GM18861 (cell line): ENCODE results near the gene PRSS53.
A peak's percentile ranks its signal among the peaks of the same experiment; 100 is the strongest.
"Not testable (repeated sequence)": the region's sequence is repeated elsewhere in the genome, so short reads cannot be mapped to it uniquely, and the experiment has no call there.

ENCODE experiments used
- ATAC-seq: cut with Tn5 transposase; IDR thresholded peaks from one replicate; pipeline ENCODE4 v1.9.1; 2021; ENCODE audit not compliant: unreplicated experiment

The PRSS53 gene

DNA sequence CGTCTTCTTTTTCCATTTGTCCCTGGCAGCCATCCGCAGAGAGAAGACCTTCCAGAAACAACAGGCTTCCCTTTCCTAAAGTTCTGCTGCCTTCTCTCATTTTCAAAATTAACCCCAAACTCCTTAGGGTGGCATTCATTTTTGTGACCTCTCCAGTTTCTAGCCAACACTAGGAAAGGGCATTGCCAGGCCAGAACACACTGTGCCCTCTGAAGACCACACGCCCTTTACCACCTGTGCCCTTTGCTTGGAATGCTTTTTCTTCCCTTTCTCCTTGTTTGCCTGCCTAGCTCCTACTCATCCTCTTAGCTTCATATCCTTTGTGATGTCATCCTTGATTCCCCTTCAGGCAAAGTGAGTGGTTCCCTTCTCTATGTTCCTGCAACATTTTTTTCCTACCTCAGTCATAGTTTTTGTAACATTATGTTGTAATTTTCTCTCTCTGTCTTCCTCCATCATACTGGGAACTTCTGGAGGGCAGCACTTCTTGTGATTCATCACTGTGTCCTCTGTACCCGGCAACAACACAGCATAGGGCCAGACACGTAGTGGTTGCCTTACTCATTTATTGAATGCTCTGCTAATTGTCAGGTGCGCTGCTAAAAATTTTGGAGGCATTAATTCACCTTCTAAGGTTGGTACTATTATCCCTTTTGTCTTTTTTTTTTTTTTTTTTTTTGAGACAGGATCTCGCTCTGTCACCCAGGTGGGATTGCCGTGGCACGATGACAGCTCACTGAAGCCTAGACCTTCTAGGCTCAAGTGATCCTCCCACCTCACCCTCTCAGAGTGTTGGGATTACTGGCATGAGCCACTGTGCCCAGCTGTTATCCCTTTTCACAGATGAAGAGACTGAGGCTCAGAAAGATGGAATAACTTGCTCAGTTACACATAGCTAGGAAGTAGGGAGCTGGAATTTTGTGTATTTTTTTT is 29.7 kb upstream of the PRSS53 start:
- ATAC-seq = no peak

DNA sequence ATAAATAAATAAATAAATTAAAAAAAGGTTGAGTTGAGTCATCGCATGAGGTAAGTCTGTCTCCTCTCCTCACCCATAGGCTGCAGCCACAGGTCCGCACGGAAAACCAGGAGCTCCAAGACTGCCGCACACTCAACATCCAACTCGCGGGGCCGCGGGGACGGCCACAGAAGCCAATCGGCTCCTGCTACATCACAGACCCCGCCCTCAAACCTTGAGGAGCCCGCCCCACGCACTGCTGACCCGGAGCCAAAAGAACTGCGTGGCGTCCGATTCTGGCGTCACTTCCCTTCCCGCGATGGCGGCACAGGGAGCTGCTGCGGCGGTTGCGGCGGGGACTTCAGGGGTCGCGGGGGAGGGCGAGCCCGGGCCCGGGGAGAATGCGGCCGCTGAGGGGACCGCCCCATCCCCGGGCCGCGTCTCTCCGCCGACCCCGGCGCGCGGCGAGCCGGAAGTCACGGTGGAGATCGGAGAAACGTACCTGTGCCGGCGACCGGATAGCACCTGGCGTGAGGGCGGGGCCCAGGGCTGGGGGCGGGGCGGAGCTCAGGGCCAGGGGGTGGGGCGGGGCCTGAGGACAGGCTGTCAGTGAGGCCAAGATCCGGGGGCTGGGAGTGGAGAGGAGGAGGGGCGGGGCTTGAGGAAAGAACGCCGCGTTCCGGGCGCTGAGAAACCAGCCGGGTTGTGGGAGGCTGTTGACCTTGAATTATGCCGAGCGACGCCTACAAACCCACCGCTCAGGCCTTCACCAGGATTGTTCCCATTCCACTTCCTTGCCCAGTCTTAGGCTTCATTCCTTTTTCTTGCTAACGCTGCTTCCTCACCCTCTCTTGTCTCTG is 28.9 kb upstream of the PRSS53 start, which contains the start of gene KAT8:
KAT8 (plus strand) TSS at position 281 of the 839 bp plus-strand sequence; CDS start at position 299, 18 bp downstream.
- ATAC-seq = peak; percentile 74

DNA sequence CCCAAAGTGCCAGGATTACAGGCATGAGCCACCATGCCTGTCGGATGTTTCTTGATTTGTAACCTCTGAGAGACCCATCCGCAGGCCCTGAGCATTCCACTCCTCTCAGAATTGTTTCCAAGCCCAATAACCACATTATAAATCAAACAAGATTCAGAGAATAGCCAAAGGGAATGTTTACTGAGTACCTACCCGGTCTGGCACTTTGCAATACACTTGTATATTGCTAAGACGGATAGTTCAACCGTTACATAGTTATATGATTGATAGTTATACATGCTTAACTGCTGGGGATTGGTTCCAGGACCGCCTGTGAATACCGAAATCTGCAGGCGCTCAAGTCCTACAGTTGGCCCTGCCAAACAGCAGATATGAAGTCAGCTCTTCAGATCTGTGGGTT is 25.7 kb upstream of the PRSS53 start:
- no peak for ATAC-seq

DNA sequence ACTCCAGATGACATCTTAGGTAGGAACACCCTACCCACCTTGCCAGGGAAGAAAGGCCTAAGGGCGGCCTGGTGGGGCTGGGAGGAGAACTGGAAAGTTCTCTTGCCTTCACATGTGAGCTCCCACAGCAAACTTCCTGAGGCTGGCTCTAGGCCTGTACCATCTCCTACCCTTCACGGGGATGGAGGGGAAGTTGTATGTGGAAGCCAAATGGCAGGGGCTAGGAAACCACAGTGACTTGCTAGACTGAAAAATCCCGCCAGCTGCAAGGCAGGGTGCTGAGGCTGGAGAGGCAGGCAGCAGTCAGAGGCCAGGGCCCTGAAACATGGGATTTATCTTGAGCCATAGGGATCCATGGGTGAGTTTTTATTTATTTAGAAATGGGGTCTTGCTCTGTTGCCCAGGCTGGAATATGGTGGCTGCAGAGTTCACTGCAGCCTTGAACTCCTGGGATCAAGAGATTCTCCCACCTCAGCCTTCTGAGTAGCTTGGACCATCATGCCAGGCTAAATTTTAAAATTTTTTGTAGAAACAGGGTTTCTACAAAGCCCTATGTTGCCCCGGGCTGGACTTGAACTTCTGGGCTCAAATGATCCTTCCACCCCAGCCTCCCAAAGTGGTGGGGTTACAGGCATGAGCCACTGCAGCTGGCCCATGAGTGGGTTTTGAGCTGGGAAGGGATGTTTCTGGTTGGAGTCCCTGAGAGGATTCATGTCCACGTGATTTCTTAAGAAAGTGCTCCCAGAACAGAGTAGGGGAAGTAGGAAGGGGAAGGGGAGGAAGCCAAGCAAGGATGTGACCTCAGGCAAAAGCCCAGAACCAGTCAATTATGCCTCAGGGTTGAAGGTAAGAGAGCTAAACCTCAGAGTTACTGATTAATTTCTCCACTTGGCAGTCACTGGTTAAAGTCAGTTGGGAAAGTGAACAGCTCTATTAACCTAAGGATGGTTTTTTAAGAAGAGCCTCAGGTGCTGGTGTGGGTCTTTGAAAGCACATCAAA is 24.7 kb upstream of the PRSS53 start:
- ATAC-seq = peak; percentile 30

DNA sequence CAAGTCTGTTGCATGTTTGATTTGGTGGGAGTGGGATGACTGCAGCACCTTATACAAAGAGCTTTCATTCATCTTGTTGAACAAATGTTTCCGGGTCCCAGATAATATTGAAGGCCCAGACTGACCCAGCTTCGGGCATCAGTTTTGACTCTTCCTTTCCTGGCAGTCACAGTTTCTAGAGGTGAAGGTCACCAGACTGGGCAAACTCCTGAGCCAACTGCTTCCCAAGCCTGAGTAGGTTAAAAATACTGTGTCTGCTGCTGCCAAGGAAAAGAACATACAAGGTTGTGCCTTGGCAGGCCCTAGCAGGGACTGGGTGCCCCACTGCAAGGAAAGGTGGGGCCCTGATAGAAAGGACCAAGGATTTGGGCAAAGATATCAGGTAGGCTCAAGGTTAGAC is 24.0 kb upstream of the PRSS53 start:
- no peak for ATAC-seq

DNA sequence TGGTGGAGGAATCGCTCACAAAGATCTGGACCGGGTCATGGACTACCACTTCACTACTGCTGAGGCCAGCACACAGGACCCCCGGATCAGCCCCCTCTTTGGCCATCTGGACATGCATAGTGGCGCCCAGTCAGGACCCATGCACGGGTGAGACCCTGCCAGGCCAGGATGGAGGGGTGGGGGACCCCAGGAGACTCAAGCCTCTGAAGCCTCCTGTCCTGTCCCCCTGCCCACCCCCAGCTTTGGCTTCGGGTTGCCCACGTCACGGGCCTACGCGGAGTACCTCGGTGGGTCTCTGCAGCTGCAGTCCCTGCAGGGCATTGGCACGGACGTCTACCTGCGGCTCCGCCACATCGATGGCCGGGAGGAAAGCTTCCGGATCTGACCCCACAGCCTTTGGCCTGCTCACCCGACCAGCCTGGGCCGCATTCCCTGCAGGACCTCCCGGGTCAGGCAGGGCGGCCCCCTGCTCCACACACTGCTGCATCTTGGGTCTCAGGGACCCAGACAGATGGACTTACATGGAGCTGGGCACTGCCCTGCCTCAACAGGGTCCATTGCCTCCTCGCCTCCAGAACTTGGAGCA is 23.2 kb upstream of the PRSS53 start:
- ATAC-seq = no peak

DNA sequence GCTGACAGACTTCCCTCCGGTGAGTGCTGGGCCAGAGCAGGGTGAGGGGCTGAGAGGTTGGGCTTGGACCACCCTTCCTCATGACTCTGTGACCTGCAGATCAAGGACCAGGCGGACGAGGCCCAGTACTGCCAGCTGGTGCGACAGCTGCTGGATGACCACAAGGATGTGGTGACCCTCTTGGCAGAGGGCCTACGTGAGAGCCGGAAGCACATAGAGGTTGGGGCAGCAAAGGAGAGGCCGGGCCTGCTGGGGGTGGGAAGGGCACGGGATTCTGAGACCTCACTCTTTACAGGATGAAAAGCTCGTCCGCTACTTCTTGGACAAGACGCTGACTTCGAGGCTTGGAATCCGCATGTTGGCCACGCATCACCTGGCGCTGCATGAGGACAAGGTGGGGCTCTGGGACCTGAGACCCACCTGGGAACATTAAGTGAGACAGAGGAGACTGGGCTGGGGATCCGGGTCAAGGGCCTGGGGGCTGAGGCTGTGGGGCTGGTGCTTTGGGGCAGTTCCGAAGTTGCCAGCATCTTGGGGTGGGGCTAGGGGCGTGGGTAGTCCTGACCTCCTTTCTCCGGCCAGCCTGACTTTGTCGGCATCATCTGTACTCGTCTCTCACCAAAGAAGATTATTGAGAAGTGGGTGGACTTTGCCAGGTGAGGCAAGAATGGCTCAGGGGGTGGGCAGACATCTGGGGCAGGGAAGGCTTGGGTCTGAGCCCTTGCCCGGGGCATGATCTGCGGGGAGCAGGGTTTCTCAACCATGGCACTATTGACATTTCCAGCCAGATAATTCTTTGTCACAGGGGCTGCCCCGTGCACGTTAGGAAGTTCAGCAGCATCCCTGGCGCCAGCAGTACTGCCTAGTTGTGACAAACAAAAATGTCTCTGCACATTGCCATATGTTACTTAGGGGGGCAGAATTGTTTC is 21.6 kb upstream of the PRSS53 start:
- no peak for ATAC-seq

DNA sequence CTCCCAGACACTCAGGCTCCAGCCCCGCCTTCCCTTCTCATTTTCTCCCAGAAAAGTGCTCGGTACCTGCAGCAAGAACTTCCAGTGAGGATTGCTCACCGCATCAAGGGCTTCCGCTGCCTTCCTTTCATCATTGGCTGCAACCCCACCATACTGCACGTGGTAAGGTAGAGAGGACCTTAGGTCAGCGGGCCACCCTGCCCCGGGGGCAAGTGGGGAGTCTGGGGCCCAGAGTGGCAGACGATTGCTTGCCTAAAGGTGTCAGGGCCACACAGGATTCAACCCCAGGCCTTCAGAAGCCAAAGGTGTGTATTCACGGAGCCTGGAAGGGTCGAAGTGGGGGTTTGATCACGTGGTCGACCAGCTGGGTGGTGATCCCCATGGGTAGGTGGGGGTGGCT is 20.9 kb upstream of the PRSS53 start:
- ATAC-seq = no peak

DNA sequence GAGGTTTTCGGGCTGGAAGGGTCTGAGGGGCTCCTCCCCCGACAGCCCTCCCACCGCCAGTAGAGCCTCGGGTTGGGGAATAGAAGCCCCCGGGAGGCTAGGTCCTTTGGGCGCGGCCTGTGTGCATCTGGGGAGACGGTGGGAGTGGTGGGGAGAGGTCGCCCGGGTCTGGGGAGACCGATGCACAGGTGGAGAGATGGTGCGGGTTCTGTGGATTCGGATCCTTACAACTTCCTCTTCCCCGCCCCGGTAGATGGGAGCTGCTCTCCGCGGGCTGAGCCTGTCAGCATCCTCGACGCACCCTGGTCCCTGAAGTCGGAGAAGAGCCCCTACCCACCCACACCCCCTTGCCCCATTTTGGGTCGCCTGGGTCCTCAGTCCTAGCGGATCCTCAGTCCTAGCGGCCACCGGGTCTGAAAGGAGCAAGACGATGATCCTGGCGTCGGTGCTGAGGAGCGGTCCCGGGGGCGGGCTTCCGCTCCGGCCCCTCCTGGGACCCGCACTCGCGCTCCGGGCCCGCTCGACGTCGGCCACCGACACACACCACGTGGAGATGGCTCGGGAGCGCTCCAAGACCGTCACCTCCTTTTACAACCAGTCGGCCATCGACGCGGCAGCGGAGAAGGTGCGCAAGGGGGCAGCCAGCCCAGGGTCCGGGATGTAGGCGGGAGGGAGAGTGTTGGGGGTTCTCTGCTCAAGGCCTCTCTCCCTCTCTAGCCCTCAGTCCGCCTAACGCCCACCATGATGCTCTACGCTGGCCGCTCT is 20.2 kb upstream of the PRSS53 start:
- no peak for ATAC-seq

DNA sequence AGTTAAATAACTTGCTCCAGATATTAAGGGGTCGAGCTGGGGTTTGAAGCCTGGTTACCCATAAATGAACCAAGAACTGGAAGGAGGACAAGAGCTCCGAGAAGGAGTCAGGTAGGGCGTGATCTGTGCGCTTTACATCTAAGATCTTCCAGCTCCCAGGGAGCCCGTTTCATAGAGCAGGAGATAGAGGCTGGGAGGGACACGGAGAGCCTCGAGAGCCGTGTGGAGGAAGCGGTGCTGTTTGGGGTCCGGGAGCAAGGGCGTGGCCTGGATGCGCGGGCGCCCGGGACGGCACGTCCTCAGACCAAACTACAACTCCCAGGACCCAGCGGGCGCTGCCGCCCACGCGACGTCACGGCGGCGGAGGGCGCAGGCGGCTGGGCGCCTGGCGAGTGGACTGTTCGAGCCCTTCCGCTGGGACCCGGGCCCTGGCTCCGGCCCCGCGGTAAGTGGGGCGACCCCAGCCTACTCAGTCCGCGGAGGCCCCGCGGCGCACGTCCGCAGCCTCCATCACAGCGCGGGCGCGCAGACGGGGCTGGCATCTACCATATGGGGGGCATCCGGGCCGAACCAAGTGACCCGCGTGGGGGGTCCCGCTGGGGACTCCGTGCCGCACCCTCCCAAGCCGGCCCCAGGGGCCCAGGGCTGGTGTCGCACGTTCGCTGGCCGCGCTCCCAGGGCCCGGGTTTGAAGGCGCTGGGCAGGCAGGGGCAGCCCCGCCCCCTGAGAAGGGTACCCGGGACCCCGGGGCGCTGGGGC is 19.5 kb upstream of the PRSS53 start, which contains the start of gene BCKDK:
BCKDK (plus strand) TSS at position 352 of the 759 bp plus-strand sequence. CDS start 838 bp downstream, outside the sequence.
- ATAC-seq = peak; percentile 70

DNA sequence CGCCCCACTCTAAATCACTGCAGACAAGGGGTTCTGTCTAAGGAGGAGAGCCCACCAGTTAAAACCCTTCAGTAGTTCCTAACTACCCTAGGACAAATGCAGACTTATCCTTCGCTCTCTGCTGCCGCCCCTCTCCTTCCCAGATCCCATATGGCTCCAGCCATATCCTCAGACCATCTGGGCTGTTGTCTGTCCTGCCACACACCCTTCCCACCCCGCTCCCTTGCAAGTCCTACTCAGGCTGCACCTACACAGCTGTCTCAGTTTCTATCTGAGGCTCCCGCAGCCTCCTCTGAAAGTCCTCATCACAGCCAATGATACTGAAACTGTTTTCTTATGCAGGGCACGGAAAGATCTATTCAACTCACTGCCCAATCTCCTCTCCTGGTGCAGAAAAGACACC is 18.7 kb upstream of the PRSS53 start:
- ATAC-seq = no peak

DNA sequence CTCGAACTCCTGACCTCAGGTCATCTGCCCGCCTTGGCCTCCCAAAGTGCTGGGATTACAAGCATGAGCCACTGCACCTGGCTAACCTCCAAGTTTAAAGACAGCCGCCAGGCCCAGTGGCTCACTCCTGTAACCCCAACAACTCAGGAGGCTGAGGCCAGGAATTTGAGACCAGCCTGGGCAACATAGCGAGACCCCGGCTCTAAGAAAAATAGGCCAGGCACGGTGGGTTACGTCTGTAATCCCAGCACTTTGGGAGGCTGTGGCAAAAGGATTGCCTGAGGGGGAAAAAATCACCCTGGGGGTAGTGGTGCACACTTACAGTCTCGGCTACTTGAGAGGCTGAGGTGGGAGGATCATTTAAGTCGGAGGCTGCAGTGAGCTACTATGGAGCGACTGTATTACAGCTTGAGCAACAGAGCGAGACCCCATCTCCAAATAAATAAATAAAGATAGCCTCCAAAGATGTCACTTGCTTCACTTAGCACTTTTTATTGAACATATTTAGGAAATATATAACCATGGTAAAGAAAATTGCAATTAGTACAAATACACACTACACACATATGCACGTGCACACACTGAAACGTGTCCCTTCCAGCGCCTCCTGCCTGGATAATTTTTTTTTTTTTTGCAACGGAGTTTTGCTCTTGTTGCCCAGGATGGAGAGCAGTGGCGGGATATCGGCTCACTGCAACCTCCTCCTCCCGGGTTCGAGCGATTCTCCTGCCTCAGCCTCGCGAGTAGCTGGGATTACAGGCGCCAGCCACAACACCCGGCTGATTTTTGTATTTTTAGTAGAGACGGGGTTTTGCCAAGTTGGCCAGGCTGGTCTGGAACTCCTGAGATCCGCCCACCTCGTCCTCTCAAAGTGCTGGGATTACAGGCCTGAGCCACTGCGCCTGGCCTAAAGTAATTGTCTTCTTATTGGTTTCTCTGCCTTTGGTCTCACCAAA is 18.0 kb upstream of the PRSS53 start:
- ATAC-seq = no peak

DNA sequence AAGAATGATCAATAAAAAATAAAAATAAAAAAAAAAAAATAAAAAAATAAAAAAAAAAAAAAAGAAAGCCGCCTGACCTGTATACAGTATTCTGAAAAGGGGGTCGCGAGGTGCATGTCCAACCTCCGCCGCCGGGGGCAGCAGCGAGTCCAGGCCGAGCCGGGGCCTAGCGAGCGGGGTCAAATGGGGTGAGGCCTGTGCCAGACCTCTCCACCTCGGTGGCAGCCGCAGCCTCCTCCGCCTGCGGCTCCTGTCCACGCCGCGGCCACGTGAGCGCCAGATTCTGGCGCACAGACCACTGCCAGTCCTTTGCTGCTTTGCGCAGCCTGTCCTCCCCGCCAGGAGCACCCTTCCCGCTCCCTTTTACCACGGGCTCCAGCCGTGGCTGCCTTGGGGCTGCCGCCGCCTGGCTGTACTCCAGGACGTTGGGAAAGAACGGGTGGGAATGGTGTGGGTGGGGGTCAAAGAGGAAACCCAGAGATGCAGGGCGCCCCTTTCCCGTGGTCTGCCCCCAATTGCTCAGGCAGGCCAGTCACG is 17.0 kb upstream of the PRSS53 start:
- ATAC-seq = peak; percentile 45

DNA sequence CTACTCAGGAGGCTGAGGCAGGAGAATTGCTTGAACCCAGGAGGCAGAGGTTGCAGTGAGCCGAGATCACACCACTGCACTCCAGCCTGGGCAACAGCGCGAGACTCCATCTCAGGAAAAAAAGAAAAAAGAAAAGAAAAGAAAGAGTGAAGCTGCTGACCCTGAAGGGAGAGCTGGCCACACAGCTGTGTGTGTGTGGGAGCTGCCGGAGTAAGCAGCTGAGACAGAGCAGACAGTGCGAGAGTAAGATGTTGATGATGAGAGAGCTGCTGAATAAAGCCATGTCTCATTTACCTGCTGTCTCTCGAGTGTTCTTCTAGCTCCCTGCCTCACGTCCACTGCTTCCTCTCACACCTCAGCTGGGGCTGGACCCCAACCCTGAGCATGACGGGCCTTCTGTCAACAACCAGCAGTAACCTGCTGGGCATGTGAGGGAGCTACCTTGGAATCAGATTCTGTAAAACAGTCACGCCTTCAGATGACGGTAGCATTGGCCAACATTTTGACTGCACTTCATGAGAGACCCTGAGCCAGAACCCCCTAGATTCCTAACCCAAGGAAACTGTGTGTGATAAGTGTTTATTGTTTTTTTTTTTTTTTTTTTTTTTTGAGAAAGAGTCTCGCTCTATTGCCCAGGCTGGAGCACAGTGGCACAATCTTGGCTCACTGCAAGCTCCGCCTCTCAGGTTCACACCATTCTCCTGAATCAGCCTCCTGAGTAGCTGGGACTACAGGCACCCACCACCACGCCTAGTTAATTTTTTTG is 12.3 kb upstream of the PRSS53 start:
- not testable (repeated sequence) for ATAC-seq

DNA sequence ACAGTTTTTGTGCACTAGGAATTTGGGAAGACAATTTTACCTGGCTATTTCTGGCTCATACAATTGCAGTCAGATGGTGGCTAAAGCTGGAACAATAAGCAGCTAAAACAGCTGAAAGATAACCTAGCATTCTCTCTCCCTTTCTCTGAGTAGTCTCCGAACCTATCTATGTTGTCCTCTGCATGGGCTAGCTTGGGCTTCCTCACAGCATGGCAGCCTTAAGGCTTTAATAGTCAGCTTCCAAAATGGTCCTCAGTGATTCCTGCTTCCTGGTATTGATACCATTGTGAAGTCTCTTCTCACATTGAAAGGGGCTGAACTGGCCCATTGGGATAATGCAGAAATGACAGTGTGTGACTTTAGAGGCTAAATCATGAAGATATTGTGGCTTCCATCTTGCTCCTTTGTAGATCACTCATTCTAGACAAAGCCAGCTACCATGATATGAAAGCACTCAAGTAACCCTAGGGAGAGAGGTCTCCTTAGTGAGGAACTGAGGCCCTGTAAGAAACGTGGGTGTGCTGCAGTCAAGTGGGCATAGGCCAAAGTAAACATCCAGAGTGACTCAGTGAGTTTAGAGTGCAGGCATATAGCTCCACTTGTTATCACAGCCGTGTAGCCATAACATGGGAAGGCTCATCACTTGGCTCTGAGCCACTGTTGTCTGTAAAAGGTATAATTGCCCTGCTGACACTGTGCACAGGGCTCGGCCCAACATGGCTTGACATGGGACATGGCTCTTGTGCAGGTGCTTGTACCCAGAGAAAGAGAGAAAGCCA is 11.3 kb upstream of the PRSS53 start:
- no peak for ATAC-seq
